HL-60 (cell line): ENCODE data around the gene GRID1.

Source experiments
- DNase-seq, 2 experiments: peaks; one replicate each; pipeline ENCODE4 v3.0.0-alpha.2; 2010 to 2020; ENCODE audit warnings: low read depth in 1 of 2, low spot score in 1 of 2
- H3K27ac ChIP-seq: fragments of 250-450 bp; sonication (Bioruptor Pico); replicated peaks from 2 replicates; pipeline ENCODE4 v1.5.1; 2020; ENCODE audit warnings: mild to moderate bottlenecking, moderate library complexity
- H3K27me3 ChIP-seq: fragments of 250-450 bp; sonication (Bioruptor Pico); 2 replicates; pipeline ENCODE4 v1.5.1; 2021; ENCODE audit warnings: mild to moderate bottlenecking, moderate library complexity; ENCODE audit not compliant: insufficient read depth, poor library complexity, severe bottlenecking
- H3K4me3 ChIP-seq: replicated peaks from 2 replicates; pipeline ENCODE4 v1.5.1; 2011; ENCODE audit warnings: mild to moderate bottlenecking, control low read depth, low read length; ENCODE audit not compliant: insufficient read depth
- GABPA ChIP-seq: IDR thresholded peaks from 2 replicates; pipeline ENCODE4 v1.6.1; 2012; ENCODE audit warnings: low read depth
- POLR2AphosphoS5 ChIP-seq: IDR thresholded peaks from 2 replicates; pipeline ENCODE4 v1.6.1; 2012; ENCODE audit warnings: low read depth
- SPI1 ChIP-seq: IDR thresholded peaks from 2 replicates; pipeline ENCODE4 v1.6.1; 2012; ENCODE audit warnings: low read depth, mild to moderate bottlenecking, borderline replicate concordance
- TF ChIP-seq, protein P1 (sequence below): IDR thresholded peaks from 2 replicates; pipeline ENCODE4 v1.6.1; 2012; ENCODE audit warnings: low read depth; ENCODE audit not compliant: insufficient replicate concordance
- TF ChIP-seq, protein P2 (sequence below): IDR thresholded peaks from one replicate; pipeline ENCODE4 v1.5.1; 2011; ENCODE audit warnings: low read length, control low read depth, inconsistent platforms; ENCODE audit not compliant: insufficient read depth

GRID1 gene

DNA sequence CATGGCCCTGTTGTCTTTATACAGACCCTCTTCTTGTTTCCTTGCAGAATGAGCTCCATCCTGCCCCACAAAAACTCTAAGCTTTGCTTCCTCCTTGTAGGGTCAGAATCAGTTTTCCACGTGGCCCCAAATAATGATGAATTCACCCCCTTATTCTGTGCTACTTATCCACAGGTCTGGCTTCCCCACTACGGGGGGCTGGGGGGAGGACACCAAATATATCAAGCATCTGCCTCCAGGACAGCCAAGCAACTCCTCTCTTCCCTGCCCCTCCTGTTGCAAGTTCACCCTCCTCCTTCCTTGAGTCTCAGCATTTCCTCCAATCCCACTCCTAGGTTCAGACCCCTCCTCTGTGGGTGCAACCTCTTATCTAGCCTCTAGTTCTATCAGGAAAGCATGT is 743.3 kb downstream of the GRID1 start:
- Histone ChIP-seq H3K4me3 (no peak overlapping the region), H3K27me3 (no peaks in the 10 kb centered on the region), H3K27ac (no peak overlapping the region)
- DNase-seq, result no peak
- TF ChIP-seq GABPA (no peak), POLR2AphosphoS5 (no peak), SPI1 (no peak)
- TF ChIP-seq, protein P1, sequence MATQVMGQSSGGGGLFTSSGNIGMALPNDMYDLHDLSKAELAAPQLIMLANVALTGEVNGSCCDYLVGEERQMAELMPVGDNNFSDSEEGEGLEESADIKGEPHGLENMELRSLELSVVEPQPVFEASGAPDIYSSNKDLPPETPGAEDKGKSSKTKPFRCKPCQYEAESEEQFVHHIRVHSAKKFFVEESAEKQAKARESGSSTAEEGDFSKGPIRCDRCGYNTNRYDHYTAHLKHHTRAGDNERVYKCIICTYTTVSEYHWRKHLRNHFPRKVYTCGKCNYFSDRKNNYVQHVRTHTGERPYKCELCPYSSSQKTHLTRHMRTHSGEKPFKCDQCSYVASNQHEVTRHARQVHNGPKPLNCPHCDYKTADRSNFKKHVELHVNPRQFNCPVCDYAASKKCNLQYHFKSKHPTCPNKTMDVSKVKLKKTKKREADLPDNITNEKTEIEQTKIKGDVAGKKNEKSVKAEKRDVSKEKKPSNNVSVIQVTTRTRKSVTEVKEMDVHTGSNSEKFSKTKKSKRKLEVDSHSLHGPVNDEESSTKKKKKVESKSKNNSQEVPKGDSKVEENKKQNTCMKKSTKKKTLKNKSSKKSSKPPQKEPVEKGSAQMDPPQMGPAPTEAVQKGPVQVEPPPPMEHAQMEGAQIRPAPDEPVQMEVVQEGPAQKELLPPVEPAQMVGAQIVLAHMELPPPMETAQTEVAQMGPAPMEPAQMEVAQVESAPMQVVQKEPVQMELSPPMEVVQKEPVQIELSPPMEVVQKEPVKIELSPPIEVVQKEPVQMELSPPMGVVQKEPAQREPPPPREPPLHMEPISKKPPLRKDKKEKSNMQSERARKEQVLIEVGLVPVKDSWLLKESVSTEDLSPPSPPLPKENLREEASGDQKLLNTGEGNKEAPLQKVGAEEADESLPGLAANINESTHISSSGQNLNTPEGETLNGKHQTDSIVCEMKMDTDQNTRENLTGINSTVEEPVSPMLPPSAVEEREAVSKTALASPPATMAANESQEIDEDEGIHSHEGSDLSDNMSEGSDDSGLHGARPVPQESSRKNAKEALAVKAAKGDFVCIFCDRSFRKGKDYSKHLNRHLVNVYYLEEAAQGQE, result no peak
- TF ChIP-seq, protein P2, sequence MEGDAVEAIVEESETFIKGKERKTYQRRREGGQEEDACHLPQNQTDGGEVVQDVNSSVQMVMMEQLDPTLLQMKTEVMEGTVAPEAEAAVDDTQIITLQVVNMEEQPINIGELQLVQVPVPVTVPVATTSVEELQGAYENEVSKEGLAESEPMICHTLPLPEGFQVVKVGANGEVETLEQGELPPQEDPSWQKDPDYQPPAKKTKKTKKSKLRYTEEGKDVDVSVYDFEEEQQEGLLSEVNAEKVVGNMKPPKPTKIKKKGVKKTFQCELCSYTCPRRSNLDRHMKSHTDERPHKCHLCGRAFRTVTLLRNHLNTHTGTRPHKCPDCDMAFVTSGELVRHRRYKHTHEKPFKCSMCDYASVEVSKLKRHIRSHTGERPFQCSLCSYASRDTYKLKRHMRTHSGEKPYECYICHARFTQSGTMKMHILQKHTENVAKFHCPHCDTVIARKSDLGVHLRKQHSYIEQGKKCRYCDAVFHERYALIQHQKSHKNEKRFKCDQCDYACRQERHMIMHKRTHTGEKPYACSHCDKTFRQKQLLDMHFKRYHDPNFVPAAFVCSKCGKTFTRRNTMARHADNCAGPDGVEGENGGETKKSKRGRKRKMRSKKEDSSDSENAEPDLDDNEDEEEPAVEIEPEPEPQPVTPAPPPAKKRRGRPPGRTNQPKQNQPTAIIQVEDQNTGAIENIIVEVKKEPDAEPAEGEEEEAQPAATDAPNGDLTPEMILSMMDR, result no peak

DNA sequence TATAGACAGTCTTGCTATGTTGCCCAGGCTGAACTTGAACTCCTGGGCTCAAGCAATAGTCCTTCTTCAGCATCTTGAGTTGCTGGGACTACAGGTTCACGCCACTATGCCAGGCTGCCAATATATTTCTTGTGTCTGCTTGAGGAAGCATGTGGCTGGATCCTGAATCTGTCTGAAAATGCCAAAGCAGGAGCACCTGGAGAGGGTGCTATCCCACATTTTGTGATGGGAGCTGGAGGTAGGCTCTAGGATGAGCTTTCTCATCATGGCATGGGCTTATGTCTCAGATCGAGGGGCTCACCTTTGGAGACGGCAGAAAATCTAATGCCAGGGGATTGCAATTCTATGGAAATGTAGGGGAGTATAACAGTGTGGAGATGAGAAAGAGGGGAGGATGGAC is 744.2 kb downstream of the GRID1 start:
- TF ChIP-seq GABPA (no peak), POLR2AphosphoS5 (no peak), SPI1 (no peak)
- TF ChIP-seq, protein P1, result no peak
- TF ChIP-seq, protein P2, result no peak
- no peak for DNase-seq
- Histone ChIP-seq H3K27me3 (no peaks in the 10 kb centered on the region), H3K27ac (no peak overlapping the region), H3K4me3 (no peak overlapping the region)

DNA sequence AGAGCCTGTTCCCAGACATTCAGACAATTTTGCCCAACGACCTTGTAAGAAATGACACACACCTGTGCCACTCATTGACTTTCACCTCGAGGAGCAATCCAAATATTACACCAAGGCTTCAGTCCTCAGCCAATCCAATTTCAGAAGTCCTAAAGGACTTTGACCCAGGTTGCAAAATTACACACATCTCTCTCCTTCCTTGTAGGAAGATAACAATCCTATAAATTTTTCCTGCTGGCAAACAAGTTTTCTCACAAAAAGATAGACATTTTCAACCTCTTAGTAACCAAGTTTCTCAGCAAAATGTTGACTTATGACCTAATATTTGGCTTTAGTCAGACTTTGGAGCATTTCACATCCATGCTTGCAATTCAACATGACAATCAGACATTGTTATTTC is 745.0 kb downstream of the GRID1 start:
- no peak overlapping the region for H3K27ac ChIP-seq
- H3K27me3 ChIP-seq, result no peaks in the 10 kb centered on the region
- H3K4me3 ChIP-seq, result no peak overlapping the region
- TF ChIP-seq, protein P2, result no peak
- TF ChIP-seq POLR2AphosphoS5, result no peak
- TF ChIP-seq, protein P1, result no peak
- no peak for TF ChIP-seq SPI1
- no peak for TF ChIP-seq GABPA
- no peak for DNase-seq
